ENCODE results near the gene PLPP4. TPM values are rescaled to one million over a fixed set of nuclear protein-coding genes. Genes with fewer than 3 reads are reported as not detected.
"Not testable (repeated sequence)": the region's sequence is repeated elsewhere in the genome, so short reads cannot be mapped to it uniquely, and the experiment has no call there.

PLPP4 gene
- total and polyA plus RNA-seq, 3 donors from 2014 or later = 12.6 to 65.8 (median 21.9) TPM

GRCh38 chr10:120494313-120494710 is 37.3 kb downstream of the PLPP4 start:
- Histone ChIP-seq H3K4me3 (no peak overlapping the region), H3K27me3 (no peaks in the 10 kb centered on the region), H3K36me3 (ENCODE audit: low read depth, missing control alignments) (no peaks in the 10 kb centered on the region), H3K27ac (no peak overlapping the region), H3K9me3 (no peaks in the 10 kb centered on the region), H3K4me1 (no peaks in the 10 kb centered on the region)
- TF ChIP-seq POLR2A (IDR thresholded peaks at IDR 0.05) (no peak), CTCF (IDR thresholded peaks at IDR 0.05) (no peak)
- DNase-seq = no peak
- 94 to 99% methylated on average over 6 of the region's 6 CpGs for WGBS, 2 donors
- intact Hi-C loops (cut with DNase I; ENCODE audit: low total_unique reads) = no loop called here

GRCh38 chr10:120495226-120496009 is 38.4 kb downstream of the PLPP4 start:
- Histone ChIP-seq H3K36me3 (ENCODE audit: low read depth, missing control alignments) (no peaks in the 10 kb centered on the region), H3K4me3 (no peak overlapping the region), H3K4me1 (no peaks in the 10 kb centered on the region), H3K9me3 (no peaks in the 10 kb centered on the region), H3K27me3 (no peaks in the 10 kb centered on the region), H3K27ac (no peak overlapping the region)
- intact Hi-C loops (cut with DNase I; ENCODE audit: low total_unique reads) = no loop called here
- 75 to 78% methylated on average over 5 of the region's 5 CpGs for WGBS, 2 donors
- TF ChIP-seq CTCF (IDR thresholded peaks at IDR 0.05) (no peak), POLR2A (IDR thresholded peaks at IDR 0.05) (no peak)
- DNase-seq = no peak

- no peak for TF ChIP-seq CTCF (IDR thresholded peaks at IDR 0.05)
- no peak for TF ChIP-seq POLR2A (IDR thresholded peaks at IDR 0.05)
- Histone ChIP-seq H3K4me1 (no peaks in the 10 kb centered on the region), H3K36me3 (ENCODE audit: low read depth, missing control alignments) (no peaks in the 10 kb centered on the region), H3K4me3 (no peak overlapping the region), H3K27me3 (no peaks in the 10 kb centered on the region), H3K27ac (no peak overlapping the region), H3K9me3 (no peaks in the 10 kb centered on the region)
- 76 to 79% methylated on average over 3 of the region's 3 CpGs for WGBS, 2 donors
- DNase-seq = no peak
- intact Hi-C loops (cut with DNase I; ENCODE audit: low total_unique reads) = no loop called here
These were observed 42.9 kb downstream of the PLPP4 start for GRCh38 chr10:120499883-120500282.

GRCh38 chr10:120503689-120504088 is 46.7 kb downstream of the PLPP4 start:
- Histone ChIP-seq H3K36me3 (ENCODE audit: low read depth, missing control alignments) (no peaks in the 10 kb centered on the region), H3K4me1 (no peaks in the 10 kb centered on the region), H3K27me3 (no peaks in the 10 kb centered on the region), H3K9me3 (no peaks in the 10 kb centered on the region), H3K27ac (no peak overlapping the region), H3K4me3 (no peak overlapping the region)
- DNase-seq = no peak
- 42 to 54% methylated on average over 3 of the region's 3 CpGs for WGBS, 2 donors
- intact Hi-C loops (cut with DNase I; ENCODE audit: low total_unique reads) = no loop called here
- TF ChIP-seq CTCF (IDR thresholded peaks at IDR 0.05) (no peak), POLR2A (IDR thresholded peaks at IDR 0.05) (no peak)

- H3K27ac ChIP-seq; H3K36me3 ChIP-seq (ENCODE audit: low read depth, missing control alignments); H3K9me3 ChIP-seq; DNase-seq; H3K4me3 ChIP-seq; H3K27me3 ChIP-seq; H3K4me1 ChIP-seq; intact Hi-C loops (cut with DNase I; ENCODE audit: low total_unique reads): not testable (repeated sequence)
- WGBS, 2 donors = 86 to 88% methylated on average over 4 of the region's 4 CpGs
These were observed 47.2 kb downstream of the PLPP4 start for GRCh38 chr10:120504227-120504626.
